ENCODE data around the gene SLC25A27.
"Not testable (repeated sequence)": the region's sequence is repeated elsewhere in the genome, so short reads cannot be mapped to it uniquely, and the experiment has no call there.

Gene SLC25A27

GRCh38 chr6:46628976-46629375 lies 23.8 kb upstream of the SLC25A27 start:
- Histone ChIP-seq H3K4me2 (no peak overlapping the region), H3K27ac (no peak overlapping the region), H3K4me1 (no peaks in the 10 kb centered on the region), H4K20me1 (no peaks in the 10 kb centered on the region), H3K4me3 (no peak overlapping the region), H3K36me3 (no peaks in the 10 kb centered on the region), H3K9me3 (no peaks in the 10 kb centered on the region), H3K27me3 (no peaks in the 10 kb centered on the region), H3K9ac (no peak overlapping the region)
- no peak for TF ChIP-seq Cebpa-rat (IDR thresholded peaks at IDR 0.05)

GRCh38 chr6:46629691-46630090 lies 23.1 kb upstream of the SLC25A27 start:
- Histone ChIP-seq H3K36me3 (no peaks in the 10 kb centered on the region), H4K20me1 (no peaks in the 10 kb centered on the region), H3K27ac (no peak overlapping the region), H3K9me3 (no peaks in the 10 kb centered on the region), H3K9ac (no peak overlapping the region), H3K4me1 (no peaks in the 10 kb centered on the region), H3K4me3 (no peak overlapping the region), H3K4me2 (no peak overlapping the region), H3K27me3 (no peaks in the 10 kb centered on the region)
- no peak for TF ChIP-seq Cebpa-rat (IDR thresholded peaks at IDR 0.05)

- no peaks in the 10 kb centered on the region for H4K20me1 ChIP-seq
- TF ChIP-seq Cebpa-rat (IDR thresholded peaks at IDR 0.05): peak; percentile 13; the same call in 1 of the 2 replicates
- no peaks in the 10 kb centered on the region for H3K9me3 ChIP-seq
- no peak overlapping the region for H3K9ac ChIP-seq
- H3K4me2 ChIP-seq: no peak overlapping the region
- H3K27me3 ChIP-seq: no peaks in the 10 kb centered on the region
- H3K36me3 ChIP-seq: no peaks in the 10 kb centered on the region
- H3K27ac ChIP-seq: no peak overlapping the region
- H3K4me1 ChIP-seq: no peaks in the 10 kb centered on the region
- no peak overlapping the region for H3K4me3 ChIP-seq
Measured at GRCh38 chr6:46632053-46632452, 20.7 kb upstream of the SLC25A27 start.

GRCh38 chr6:46635462-46635861 lies 17.3 kb upstream of the SLC25A27 start:
- Histone ChIP-seq H3K36me3 (no peaks in the 10 kb centered on the region), H3K27me3 (no peaks in the 10 kb centered on the region), H3K27ac (no peak overlapping the region), H3K4me3 (no peak overlapping the region), H3K4me1 (peaks cover 7% of the 10 kb centered on the region; the same call in 1 of the 2 replicates), H3K9me3 (no peaks in the 10 kb centered on the region), H4K20me1 (no peaks in the 10 kb centered on the region), H3K9ac (no peak overlapping the region), H3K4me2 (no peak overlapping the region)
- TF ChIP-seq Cebpa-rat (IDR thresholded peaks at IDR 0.05): no peak

GRCh38 chr6:46637145-46637544 lies 15.6 kb upstream of the SLC25A27 start:
- Histone ChIP-seq H3K4me3 (no peak overlapping the region), H3K9ac (no peak overlapping the region), H3K27me3 (no peaks in the 10 kb centered on the region), H3K9me3 (no peaks in the 10 kb centered on the region), H3K27ac (no peak overlapping the region), H3K4me1 (peaks cover 7% of the 10 kb centered on the region; the same call in 1 of the 2 replicates), H3K36me3 (no peaks in the 10 kb centered on the region), H3K4me2 (no peak overlapping the region), H4K20me1 (no peaks in the 10 kb centered on the region)
- no peak for TF ChIP-seq Cebpa-rat (IDR thresholded peaks at IDR 0.05)

GRCh38 chr6:46637933-46638332 lies 14.8 kb upstream of the SLC25A27 start:
- Histone ChIP-seq H3K9ac (no peak overlapping the region), H3K4me2 (no peak overlapping the region), H3K4me1 (peaks cover 7% of the 10 kb centered on the region; the same call in 1 of the 2 replicates), H3K4me3 (no peak overlapping the region), H3K36me3 (no peaks in the 10 kb centered on the region), H3K27me3 (no peaks in the 10 kb centered on the region), H3K27ac (no peak overlapping the region), H4K20me1 (no peaks in the 10 kb centered on the region), H3K9me3 (no peaks in the 10 kb centered on the region)
- TF ChIP-seq Cebpa-rat (IDR thresholded peaks at IDR 0.05): no peak

- H3K4me2 ChIP-seq: no peak overlapping the region
- H3K9ac ChIP-seq: no peak overlapping the region
- H3K9me3 ChIP-seq: no peaks in the 10 kb centered on the region
- H4K20me1 ChIP-seq: no peaks in the 10 kb centered on the region
- no peaks in the 10 kb centered on the region for H3K27me3 ChIP-seq
- H3K36me3 ChIP-seq: no peaks in the 10 kb centered on the region
- H3K4me3 ChIP-seq: no peak overlapping the region
- H3K27ac ChIP-seq: no peak overlapping the region
- no peak for TF ChIP-seq Cebpa-rat (IDR thresholded peaks at IDR 0.05)
- H3K4me1 ChIP-seq: peaks cover 7% of the 10 kb centered on the region; the same call in 1 of the 2 replicates
Measured at GRCh38 chr6:46638650-46639049, 14.1 kb upstream of the SLC25A27 start.

GRCh38 chr6:46642928-46643751 lies 9.6 kb upstream of the SLC25A27 start:
- Histone ChIP-seq H3K36me3 (no peaks in the 10 kb centered on the region), H3K27ac (no peak overlapping the region), H3K27me3 (no peaks in the 10 kb centered on the region), H3K4me2 (no peak overlapping the region), H3K9me3 (no peaks in the 10 kb centered on the region), H3K4me1 (peaks cover under 1% of the 10 kb centered on the region; the same call in 1 of the 2 replicates), H3K9ac (no peak overlapping the region), H4K20me1 (no peaks in the 10 kb centered on the region), H3K4me3 (no peak overlapping the region)
- no peak for TF ChIP-seq Cebpa-rat (IDR thresholded peaks at IDR 0.05)

GRCh38 chr6:46645265-46645664 lies 7.5 kb upstream of the SLC25A27 start:
- no peaks in the 10 kb centered on the region for H3K36me3 ChIP-seq
- H3K9me3 ChIP-seq: no peaks in the 10 kb centered on the region
- no peaks in the 10 kb centered on the region for H3K27me3 ChIP-seq
- H3K4me2 ChIP-seq: no peak overlapping the region
- TF ChIP-seq Cebpa-rat (IDR thresholded peaks at IDR 0.05): no peak
- no peak overlapping the region for H3K4me3 ChIP-seq
- H3K4me1 ChIP-seq: no peaks in the 10 kb centered on the region
- no peak overlapping the region for H3K9ac ChIP-seq
- no peak overlapping the region for H3K27ac ChIP-seq
- no peaks in the 10 kb centered on the region for H4K20me1 ChIP-seq

- not testable (repeated sequence) for H3K4me3 ChIP-seq, H3K4me1 ChIP-seq, H3K4me2 ChIP-seq, H3K27me3 ChIP-seq, H3K9ac ChIP-seq, H4K20me1 ChIP-seq, H3K36me3 ChIP-seq, H3K9me3 ChIP-seq, H3K27ac ChIP-seq
Measured at GRCh38 chr6:46648108-46648507, 4.7 kb upstream of the SLC25A27 start.
